GM13976 (cell line): ENCODE results near the gene SEC22A.

Source experiments
- DNase-seq: peaks from one replicate; pipeline ENCODE4 v3.0.0; 2012; ENCODE audit warnings: low spot score
- in situ Hi-C: fragments of 300-500 bp; cut with MboI; formaldehyde crosslinking; loops from one replicate; pipeline ENCODE4 v1.12.0; 2022; ENCODE audit warnings: low sequenced_read_pairs, mixed read lengths, inconsistent platforms; ENCODE audit not compliant: unreplicated experiment
- TF ChIP-seq, protein P1 (sequence below): IDR thresholded peaks from 2 replicates; pipeline ENCODE4 v1.5.1; 2012; ENCODE audit warnings: borderline replicate concordance, mild to moderate bottlenecking; ENCODE audit not compliant: insufficient read depth; ENCODE audit errors: extremely low read depth, missing control alignments, control extremely low read depth

Gene SEC22A

DNA sequence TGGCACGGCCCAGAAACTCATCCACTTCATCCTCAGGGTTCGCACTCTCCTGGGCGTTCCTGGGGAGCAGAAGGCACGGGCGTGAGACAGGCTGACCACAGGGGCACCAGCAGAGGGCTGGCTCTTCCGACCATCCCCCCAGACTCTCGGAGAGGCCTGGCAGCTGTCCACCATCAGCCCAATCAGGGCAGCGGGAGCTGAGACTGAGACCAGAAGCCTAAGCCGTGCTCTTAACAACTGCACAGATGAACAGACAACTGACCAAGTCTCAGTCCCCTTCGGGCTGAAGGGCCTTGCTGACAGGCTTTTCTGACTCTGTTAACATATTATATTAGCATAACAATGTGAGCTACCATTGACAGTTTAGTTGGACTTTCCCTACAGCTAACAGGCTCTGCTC, 118.0 kb downstream of the SEC22A start:
- TF ChIP-seq, protein P1, sequence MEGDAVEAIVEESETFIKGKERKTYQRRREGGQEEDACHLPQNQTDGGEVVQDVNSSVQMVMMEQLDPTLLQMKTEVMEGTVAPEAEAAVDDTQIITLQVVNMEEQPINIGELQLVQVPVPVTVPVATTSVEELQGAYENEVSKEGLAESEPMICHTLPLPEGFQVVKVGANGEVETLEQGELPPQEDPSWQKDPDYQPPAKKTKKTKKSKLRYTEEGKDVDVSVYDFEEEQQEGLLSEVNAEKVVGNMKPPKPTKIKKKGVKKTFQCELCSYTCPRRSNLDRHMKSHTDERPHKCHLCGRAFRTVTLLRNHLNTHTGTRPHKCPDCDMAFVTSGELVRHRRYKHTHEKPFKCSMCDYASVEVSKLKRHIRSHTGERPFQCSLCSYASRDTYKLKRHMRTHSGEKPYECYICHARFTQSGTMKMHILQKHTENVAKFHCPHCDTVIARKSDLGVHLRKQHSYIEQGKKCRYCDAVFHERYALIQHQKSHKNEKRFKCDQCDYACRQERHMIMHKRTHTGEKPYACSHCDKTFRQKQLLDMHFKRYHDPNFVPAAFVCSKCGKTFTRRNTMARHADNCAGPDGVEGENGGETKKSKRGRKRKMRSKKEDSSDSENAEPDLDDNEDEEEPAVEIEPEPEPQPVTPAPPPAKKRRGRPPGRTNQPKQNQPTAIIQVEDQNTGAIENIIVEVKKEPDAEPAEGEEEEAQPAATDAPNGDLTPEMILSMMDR = no peak
- in situ Hi-C loops = no loop called here
- no peak for DNase-seq

- TF ChIP-seq, protein P1 = no peak
- in situ Hi-C loops = no loop called here
- DNase-seq = no peak
These were observed 118.5 kb downstream of the SEC22A start for GRCh38 chr3:123320221-123320620.

DNA sequence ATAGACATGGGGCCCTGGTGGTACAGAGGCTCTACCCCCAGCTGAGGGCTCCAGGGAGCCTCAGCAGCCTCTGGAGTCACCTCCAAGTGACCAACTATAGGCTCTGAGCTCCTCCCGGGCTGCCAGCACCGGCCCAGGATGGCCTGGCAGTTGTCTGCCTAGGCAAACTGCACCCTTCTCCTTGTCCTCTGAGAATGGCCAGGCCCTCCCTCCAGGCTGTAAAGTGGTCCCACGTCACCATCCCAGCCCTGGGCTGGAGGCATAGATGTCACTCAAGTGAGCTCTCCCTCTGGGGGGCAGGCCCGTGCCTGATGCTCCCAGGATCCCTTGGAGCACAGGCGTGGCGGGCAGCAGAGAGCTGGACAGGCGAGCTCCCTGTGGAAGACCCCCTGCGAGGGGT, 120.1 kb downstream of the SEC22A start:
- TF ChIP-seq, protein P1 = no peak
- DNase-seq = no peak
- in situ Hi-C loops = no loop called here

DNA sequence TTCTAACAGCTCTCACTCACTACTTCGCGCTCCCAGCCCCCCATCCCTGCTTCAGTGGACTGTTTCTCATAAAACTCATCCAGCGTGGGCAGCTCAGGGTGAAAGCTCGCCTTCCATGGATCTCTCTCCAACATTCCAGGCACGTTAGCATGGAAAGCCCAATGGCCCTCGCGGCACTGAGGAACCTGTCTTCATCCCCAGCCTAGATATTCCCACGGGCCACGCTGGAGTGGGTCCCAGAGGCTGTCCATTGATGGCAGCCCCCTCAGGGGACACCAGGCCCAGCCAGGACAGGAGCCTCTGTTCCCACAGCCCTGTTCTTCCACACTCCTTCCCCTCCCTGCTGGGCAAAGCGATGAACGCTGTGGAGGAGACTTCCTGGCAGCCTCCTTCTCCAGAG, 121.1 kb downstream of the SEC22A start:
- in situ Hi-C loops = no loop called here
- no peak for DNase-seq
- TF ChIP-seq, protein P1 = no peak
